B cell (primary cell): Measurements from ENCODE around the gene FASLG. TPM values are rescaled to one million over a fixed set of nuclear protein-coding genes. Genes with fewer than 3 reads are reported as not detected.

Source experiments
- ATAC-seq: fragments of 200-7000 bp; cut with Tn5 transposase; one replicate; pipeline ENCODE4 v1.10.0; 2021; ENCODE audit warnings: low read depth, mild to moderate bottlenecking, moderate number of reproducible peaks, moderate library complexity
- CTCF ChIA-PET: fragments of 350-600 bp; sonication (Branson Sonifier 250); formaldehyde crosslinking; loops from one replicate; lab custom pipeline; 2021; ENCODE audit warnings: antibody characterized with exemption, inconsistent platforms; lab: Charles Lee
- POLR2A ChIA-PET: fragments of 350-600 bp; sonication (Branson Sonifier 250); formaldehyde crosslinking; loops from one replicate; lab custom pipeline; 2021; ENCODE audit warnings: antibody characterized with exemption; lab: Charles Lee
- DNase-seq: peaks from one replicate; pipeline ENCODE4 v3.0.0; 2013
- H2AFZ ChIP-seq: 2 replicates; pipeline ENCODE4 v1.6.1; 2012; ENCODE audit warnings: mild to moderate bottlenecking, low read depth, low read length; ENCODE audit not compliant: insufficient read depth, poor library complexity, severe bottlenecking
- H3K27ac ChIP-seq, 2 donors: 1 replicate in 1 of 2; 2 replicates in 1 of 2; pipeline ENCODE4 v1.5.1; 2012 to 2013; ENCODE audit warnings: low read length in 2 of 2, mild to moderate bottlenecking in 2 of 2, moderate library complexity in 1 of 2
- H3K27me3 ChIP-seq, 4 experiments: fragments of 200-600 bp in 1 of 4; sonication (generic) in 1 of 4; replicated peaks in 1 of 4; 1 replicate in 2 of 4; 2 replicates in 2 of 4; pipeline versions ENCODE4 v1.6.1 to v1.7.0; 2013 to 2016; ENCODE audit warnings: low read length in 3 of 4, mild to moderate bottlenecking in 2 of 4, mixed read lengths in 1 of 4, moderate library complexity in 1 of 4; ENCODE audit not compliant: insufficient read depth in 4 of 4, control insufficient read depth in 3 of 4; ENCODE audit errors: control extremely low read depth in 1 of 4
- H3K36me3 ChIP-seq, 2 experiments: replicated peaks in 1 of 2; 1 replicate in 1 of 2; 2 replicates in 1 of 2; pipeline versions ENCODE4 v1.6.1 to v1.7.1; 2013; ENCODE audit warnings: low read length in 1 of 2; ENCODE audit not compliant: insufficient read depth in 2 of 2, control insufficient read depth in 1 of 2; ENCODE audit errors: control extremely low read depth in 1 of 2, extremely low read depth in 1 of 2
- H3K4me1 ChIP-seq, 2 donors: fragments of 200-600 bp in 1 of 2; sonication (generic) in 1 of 2; 1 replicate in 1 of 2; 2 replicates in 1 of 2; pipeline versions ENCODE4 v1.5.1 to v1.6.1; 2013 to 2017; ENCODE audit warnings: low read length in 2 of 2; ENCODE audit not compliant: control insufficient read depth in 2 of 2, insufficient read depth in 2 of 2
- H3K4me2 ChIP-seq: replicated peaks from 2 replicates; pipeline ENCODE3; 2012; ENCODE audit warnings: mild to moderate bottlenecking, low read depth, low read length; ENCODE audit not compliant: poor library complexity, severe bottlenecking
- H3K4me3 ChIP-seq, 5 experiments: fragments of 200-600 bp in 1 of 5; sonication (generic) in 1 of 5; 1 replicate in 3 of 5; 2 replicates in 2 of 5; pipeline versions ENCODE4 v1.5.1 to v1.7.0; 2011 to 2016; ENCODE audit warnings: low read length in 4 of 5, mild to moderate bottlenecking in 4 of 5, low read depth in 2 of 5, control low read depth in 1 of 5, moderate library complexity in 1 of 5; ENCODE audit not compliant: insufficient read depth in 1 of 5; ENCODE audit errors: control extremely low read depth in 1 of 5, extremely low read depth in 1 of 5
- H3K79me2 ChIP-seq: fragments of 200-600 bp; sonication (generic); one replicate; pipeline ENCODE4 v1.6.0; 2016; ENCODE audit warnings: low read length; ENCODE audit not compliant: control insufficient read depth, insufficient read depth
- H3K9ac ChIP-seq: fragments of 200-600 bp; sonication (generic); 2 replicates; pipeline ENCODE4 v1.6.1; 2017; ENCODE audit warnings: mild to moderate bottlenecking, low read length, moderate library complexity
- H3K9me3 ChIP-seq, 3 donors: one replicate each; pipeline versions ENCODE4 v1.6.1 to v1.7.1; 2013; ENCODE audit warnings: low read length in 2 of 3; ENCODE audit not compliant: control insufficient read depth in 2 of 3, insufficient read depth in 1 of 3; ENCODE audit errors: control extremely low read depth in 1 of 3
- H4K20me1 ChIP-seq: 2 replicates; pipeline ENCODE4 v1.6.0; 2012; ENCODE audit warnings: mild to moderate bottlenecking, low read length; ENCODE audit not compliant: insufficient read depth, control insufficient read depth, poor library complexity, severe bottlenecking
- H3K27ac Mint-ChIP-seq: one replicate; pipeline ENCODE4 v1.8.0; 2021; ENCODE audit warnings: mixed read lengths
- H3K27me3 Mint-ChIP-seq: one replicate; pipeline ENCODE4 v1.8.0; 2021; ENCODE audit warnings: mixed read lengths
- H3K4me1 Mint-ChIP-seq: one replicate; pipeline ENCODE4 v1.8.0; 2021; ENCODE audit warnings: mixed read lengths
- H3K4me3 Mint-ChIP-seq: one replicate; pipeline ENCODE4 v1.8.0; 2021; ENCODE audit warnings: mixed read lengths
- H3K9me3 Mint-ChIP-seq: one replicate; pipeline ENCODE4 v1.8.0; 2022; ENCODE audit warnings: mixed read lengths; ENCODE audit not compliant: insufficient read depth
- CTCF ChIP-seq: fragments of 200-600 bp; IDR thresholded peaks from one replicate; pipeline ENCODE4 v1.8.0; 2022; ENCODE audit warnings: antibody characterized with exemption, mild to moderate bottlenecking
- EZH2 ChIP-seq: IDR thresholded peaks from 2 replicates; pipeline ENCODE4 v1.6.1; 2012; ENCODE audit warnings: borderline replicate concordance, low read depth, mild to moderate bottlenecking, moderate library complexity, low read length; ENCODE audit not compliant: insufficient read depth, poor library complexity, severe bottlenecking
- WGBS: methylation state at CpG from one replicate; pipeline ENCODE4 v1.1.5; 2013; ENCODE audit warnings: missing lambda C conversion rate; ENCODE audit not compliant: insufficient coverage; 5-methylcytosine and 5-hydroxymethylcytosine counted together
- intact Hi-C: fragments of 100-400 bp; cut with micrococcal nuclease; formaldehyde crosslinking; loops from one replicate; pipeline ENCODE4 v1.10.0; 2022
- polyA plus RNA-seq: library from polyadenylated mRNA; depleted of rRNA; stranded (reverse); fragments of >200 nt; gene quantifications from 2 replicates; pipeline ENCODE4 v1.2.3, GENCODE V29; 2012
- total RNA-seq, 2 donors: library from RNA; stranded (reverse); fragments of 120-200 nt in 1 of 2; gene quantifications; 1 replicate in 1 of 2; 2 replicates in 1 of 2; pipeline versions ENCODE4 v1.2.3 to v1.2.4, GENCODE V29; 2013 to 2022

The FASLG gene
- total and polyA plus RNA-seq, 2 donors (not counting 1 experiment from before 2014, with no cell fraction given): 0.15 TPM; not detected in 1

GRCh38 chr1:172699111-172699510, 40.2 kb downstream of the FASLG start:
- no peaks in the 10 kb centered on the region for H4K20me1 ChIP-seq
- H3K4me1 Mint-ChIP-seq: peaks cover 35% of the 10 kb centered on the region
- H3K4me3 ChIP-seq: no peak overlapping the region
- TF ChIP-seq CTCF (no peak), EZH2 (no peak)
- peak overlapping the region; percentile 81 for H2AFZ ChIP-seq
- 0% methylated on average over 2 of the region's 3 CpGs for WGBS
- H3K4me2 ChIP-seq: peak overlapping the region; percentile 50
- no peaks in the 10 kb centered on the region for H3K9me3 ChIP-seq
- ChIA-PET POLR2A (no interaction called here), CTCF (interaction anchor here (0.6 kb wide), 1 partner anchor 697 kb away, joined by 3 read pairs; no protein-coding TSS in a partner anchor)
- no peaks in the 10 kb centered on the region for H3K9me3 Mint-ChIP-seq
- peak overlapping the region; percentile 74 for H3K27ac Mint-ChIP-seq
- H3K27ac ChIP-seq: peak overlapping the region in 1 of 2 donors; percentile 88
- H3K27me3 Mint-ChIP-seq: no peaks in the 10 kb centered on the region
- peak; percentile 66 for ATAC-seq
- H3K27me3 ChIP-seq: no peaks in the 10 kb centered on the region
- no peaks in the 10 kb centered on the region for H3K36me3 ChIP-seq
- H3K4me3 Mint-ChIP-seq: peak overlapping the region; percentile 51
- DNase-seq: peak; percentile 25
- intact Hi-C loops: no loop called here
- H3K79me2 ChIP-seq: no peaks in the 10 kb centered on the region
- H3K9ac ChIP-seq: no peak overlapping the region
- H3K4me1 ChIP-seq: peaks cover 31 to 35% of the 10 kb centered on the region in 2 donors

GRCh38 chr1:172699695-172700227, 40.9 kb downstream of the FASLG start:
- Histone ChIP-seq H3K79me2 (no peaks in the 10 kb centered on the region), H3K27me3 (no peaks in the 10 kb centered on the region), H3K27ac (peak overlapping the region in 1 of 2 donors; percentile 88), H4K20me1 (no peaks in the 10 kb centered on the region), H3K4me3 (no peak overlapping the region), H3K9ac (no peak overlapping the region), H2AFZ (no peak overlapping the region), H3K4me2 (peak overlapping the region; percentile 50), H3K4me1 (peaks cover 31 to 35% of the 10 kb centered on the region in 2 donors), H3K9me3 (no peaks in the 10 kb centered on the region), H3K36me3 (no peaks in the 10 kb centered on the region)
- TF ChIP-seq CTCF: no peak
- no peak for TF ChIP-seq EZH2
- no peak for DNase-seq
- no peak overlapping the region for H3K27ac Mint-ChIP-seq
- WGBS: 64% methylated on average over 4 of the region's 4 CpGs
- H3K9me3 Mint-ChIP-seq: no peaks in the 10 kb centered on the region
- CTCF ChIA-PET: interaction anchor here (1.0 kb wide), 1 partner anchor 20 kb away, joined by 4 read pairs; no protein-coding TSS in a partner anchor
- no peak for ATAC-seq
- peaks cover 35% of the 10 kb centered on the region for H3K4me1 Mint-ChIP-seq
- no peak overlapping the region for H3K4me3 Mint-ChIP-seq
- intact Hi-C loops: no loop called here
- no peaks in the 10 kb centered on the region for H3K27me3 Mint-ChIP-seq
- POLR2A ChIA-PET: no interaction called here
